Activated CD8-positive, alpha-beta memory T cell treated with anti-CD3 and anti-CD28 coated beads, Interleukin-2, amount 50 U/mL, for 1 hour (primary cell): ENCODE measurements around the gene TMC7.
"Not testable (repeated sequence)": the region's sequence is repeated elsewhere in the genome, so short reads cannot be mapped to it uniquely, and the experiment has no call there.

Experiments used
- DNase-seq: peaks from one replicate; pipeline ENCODE4 v3.0.0-alpha.2; 2020; ENCODE audit errors: extremely low read depth

Gene TMC7

GRCh38 chr16:18983565-18984434 is at the start of gene TMC7:
TMC7 (plus strand) TSS chr16:18983934; CDS start chr16:18984064, 130 bp downstream.
- no peak for DNase-seq

GRCh38 chr16:18936727-18937340 is 46.9 kb upstream of the TMC7 start:
- no peak for DNase-seq

- no peak for DNase-seq
These were observed 46.3 kb upstream of the TMC7 start for GRCh38 chr16:18937390-18937789.

- DNase-seq = no peak
These were observed 44.7 kb upstream of the TMC7 start for GRCh38 chr16:18938986-18939385.

- DNase-seq = no peak
These were observed 42.3 kb upstream of the TMC7 start for GRCh38 chr16:18941471-18941870.

- DNase-seq = no peak
These were observed 41.7 kb upstream of the TMC7 start for GRCh38 chr16:18942061-18942460.

GRCh38 chr16:18943414-18943813 is 40.3 kb upstream of the TMC7 start:
- no peak for DNase-seq

- no peak for DNase-seq
These were observed 38.5 kb upstream of the TMC7 start for GRCh38 chr16:18945233-18945632.

- DNase-seq = no peak
These were observed 35.2 kb upstream of the TMC7 start for GRCh38 chr16:18948372-18949020.

- DNase-seq = no peak
These were observed 33.1 kb upstream of the TMC7 start for GRCh38 chr16:18950469-18951185.

- no peak for DNase-seq
These were observed 30.2 kb upstream of the TMC7 start for GRCh38 chr16:18953547-18953946.

- DNase-seq = not testable (repeated sequence)
These were observed 27.7 kb upstream of the TMC7 start for GRCh38 chr16:18955874-18956580.

- DNase-seq = not testable (repeated sequence)
These were observed 27.0 kb upstream of the TMC7 start for GRCh38 chr16:18956658-18957241.

GRCh38 chr16:18958621-18959029 is 25.1 kb upstream of the TMC7 start:
- DNase-seq = no peak

GRCh38 chr16:18959031-18959505 is 24.7 kb upstream of the TMC7 start:
- DNase-seq = no peak

- no peak for DNase-seq
These were observed 18.2 kb upstream of the TMC7 start for GRCh38 chr16:18965555-18965954.

- DNase-seq = no peak
These were observed 16.9 kb upstream of the TMC7 start for GRCh38 chr16:18966791-18967190.

GRCh38 chr16:18969050-18969854 is 14.5 kb upstream of the TMC7 start:
- DNase-seq = peak; percentile 30

GRCh38 chr16:18969855-18970240 is 13.9 kb upstream of the TMC7 start:
- DNase-seq = no peak

- DNase-seq = no peak
These were observed 8.6 kb upstream of the TMC7 start for GRCh38 chr16:18975109-18975508.
